H1 (cell line): ENCODE measurements around the gene RNF125. TPM values are rescaled to one million over a fixed set of nuclear protein-coding genes. Genes with fewer than 3 reads are reported as not detected.

Experiments
- CTCF ChIA-PET: fragments of 300-600 bp; sonication (Branson Sonifier 250); formaldehyde crosslinking; loops from one replicate; lab custom pipeline; 2021; ENCODE audit not compliant: partially characterized antibody; lab: Charles Lee
- POLR2A ChIA-PET: fragments of 300-600 bp; sonication (Branson Sonifier 250); formaldehyde crosslinking; loops from one replicate; lab custom pipeline; 2021; ENCODE audit warnings: inconsistent platforms; ENCODE audit not compliant: partially characterized antibody; lab: Charles Lee
- DNase-seq, 2 experiments: peaks; one replicate each; pipeline versions ENCODE4 v3.0.0 to v3.0.0-alpha.2; 2010 to 2022; ENCODE audit warnings: low spot score in 2 of 2, low read depth in 1 of 2, mixed read lengths in 1 of 2
- FAIRE-seq: peaks from 2 replicates; lab custom pipeline; 2011; peaks lifted over from hg19 to GRCh38; lab: Jason Lieb, UNC
- H2AFZ ChIP-seq: 2 replicates; pipeline ENCODE4 v1.8.1; 2012; ENCODE audit warnings: low read length, inconsistent platforms
- H2AK5ac ChIP-seq: 2 replicates; pipeline ENCODE4 v1.6.1; 2013; ENCODE audit warnings: low read depth, low read length
- H2BK120ac ChIP-seq: replicated peaks from 2 replicates; pipeline ENCODE3; 2013; ENCODE audit warnings: low read depth, low read length, inconsistent platforms
- H2BK12ac ChIP-seq: 2 replicates; pipeline ENCODE4 v1.6.1; 2013; ENCODE audit warnings: low read depth, low read length
- H2BK15ac ChIP-seq: 2 replicates; pipeline ENCODE4 v1.6.1; 2013; ENCODE audit warnings: low read length
- H2BK20ac ChIP-seq: 2 replicates; pipeline ENCODE4 v1.6.1; 2013; ENCODE audit warnings: low read length
- H2BK5ac ChIP-seq: 2 replicates; pipeline ENCODE4 v1.6.1; 2013; ENCODE audit warnings: low read depth, low read length
- H3K14ac ChIP-seq: 2 replicates; pipeline ENCODE4 v1.6.1; 2013; ENCODE audit warnings: inconsistent platforms; ENCODE audit not compliant: insufficient read length
- H3K18ac ChIP-seq: 2 replicates; pipeline ENCODE4 v1.6.1; 2013; ENCODE audit warnings: low read length; ENCODE audit errors: extremely low read depth
- H3K23ac ChIP-seq: 2 replicates; pipeline ENCODE4 v1.6.1; 2013; ENCODE audit warnings: inconsistent platforms; ENCODE audit not compliant: insufficient read length
- H3K23me2 ChIP-seq: 2 replicates; pipeline ENCODE4 v1.6.1; 2013; ENCODE audit warnings: low read depth, low read length
- H3K27ac ChIP-seq: 2 replicates; pipeline ENCODE4 v1.6.1; 2011; ENCODE audit warnings: low read depth, low read length, inconsistent platforms
- H3K27me3 ChIP-seq, 4 experiments: replicated peaks in 1 of 4; 1 replicate in 1 of 4; 2 replicates in 3 of 4; pipeline versions ENCODE4 v1.6.1 to v1.8.1; 2011 to 2013; ENCODE audit warnings: low read length in 3 of 4, mild to moderate bottlenecking in 3 of 4, inconsistent platforms in 2 of 4, mixed read lengths in 2 of 4, moderate library complexity in 1 of 4; ENCODE audit not compliant: control insufficient read depth in 3 of 4, insufficient read depth in 3 of 4; ENCODE audit errors: extremely low read depth in 1 of 4
- H3K36me3 ChIP-seq, 4 experiments: 2 replicates each; pipeline versions ENCODE4 v1.6.1 to v1.8.1; 2011 to 2013; ENCODE audit warnings: mild to moderate bottlenecking in 4 of 4, low read length in 3 of 4, moderate library complexity in 2 of 4, control low read depth in 1 of 4, inconsistent platforms in 1 of 4; ENCODE audit not compliant: insufficient read depth in 4 of 4, control insufficient read depth in 2 of 4
- H3K4ac ChIP-seq: replicated peaks from 2 replicates; pipeline ENCODE3; 2013; ENCODE audit warnings: low read length, low read depth, mixed read lengths, inconsistent platforms; ENCODE audit not compliant: insufficient read length
- H3K4me1 ChIP-seq, 4 experiments: replicated peaks in 1 of 4; 1 replicate in 1 of 4; 2 replicates in 3 of 4; pipeline versions ENCODE4 v1.6.1 to v1.8.1; 2011 to 2013; ENCODE audit warnings: low read length in 3 of 4, inconsistent platforms in 2 of 4, mixed read lengths in 1 of 4; ENCODE audit not compliant: insufficient read depth in 4 of 4, control insufficient read depth in 3 of 4
- H3K4me2 ChIP-seq, 2 experiments: 2 replicates each; pipeline versions ENCODE4 v1.6.1 to v1.8.1; 2011 to 2013; ENCODE audit warnings: low read depth in 2 of 2, low read length in 2 of 2, control low read depth in 1 of 2, inconsistent platforms in 1 of 2, mild to moderate bottlenecking in 1 of 2; ENCODE audit not compliant: insufficient read depth in 1 of 2
- H3K4me3 ChIP-seq, 4 experiments: fragments of 200-600, 300-600 bp in 1 of 4; sonication (generic), shearing (Covaris generic), sonication (Bioruptor Twin) in 1 of 4; 2 replicates each; pipeline versions ENCODE4 v1.5.1 to v1.8.1; 2011 to 2016; ENCODE audit warnings: low read length in 4 of 4, low read depth in 3 of 4, control low read depth in 2 of 4, inconsistent platforms in 2 of 4, mild to moderate bottlenecking in 2 of 4, mixed read lengths in 1 of 4, moderate library complexity in 1 of 4; ENCODE audit not compliant: insufficient read depth in 2 of 4; ENCODE audit errors: extremely low read depth in 1 of 4
- H3K56ac ChIP-seq: replicated peaks from 2 replicates; pipeline ENCODE3; 2013; ENCODE audit warnings: low read depth, mild to moderate bottlenecking, mixed read lengths, low read length, inconsistent platforms; ENCODE audit not compliant: insufficient read length
- H3K79me1 ChIP-seq: 2 replicates; pipeline ENCODE4 v1.6.1; 2013; ENCODE audit warnings: low read depth, low read length, control low read depth
- H3K79me2 ChIP-seq, 2 experiments: 2 replicates each; pipeline versions ENCODE4 v1.6.1 to v1.8.1; 2012 to 2013; ENCODE audit warnings: low read length in 2 of 2, mild to moderate bottlenecking in 2 of 2, inconsistent platforms in 1 of 2; ENCODE audit not compliant: insufficient read depth in 2 of 2, control insufficient read depth in 1 of 2
- H3K9ac ChIP-seq, 4 experiments: replicated peaks in 1 of 4; 1 replicate in 1 of 4; 2 replicates in 3 of 4; pipeline versions ENCODE4 v1.6.1 to v1.8.1; 2011 to 2013; ENCODE audit warnings: low read depth in 3 of 4, low read length in 3 of 4, control low read depth in 2 of 4, mild to moderate bottlenecking in 2 of 4, moderate library complexity in 2 of 4, inconsistent platforms in 1 of 4; ENCODE audit errors: extremely low read depth in 1 of 4
- H3K9me3 ChIP-seq, 2 experiments: 2 replicates each; pipeline versions ENCODE4 v1.6.1 to v1.8.1; 2012 to 2013; ENCODE audit warnings: mild to moderate bottlenecking in 2 of 2, moderate library complexity in 2 of 2, control low read depth in 1 of 2, inconsistent platforms in 1 of 2, low read depth in 1 of 2, low read length in 1 of 2, mixed read lengths in 1 of 2; ENCODE audit not compliant: insufficient read depth in 2 of 2
- H4K20me1 ChIP-seq, 2 experiments: replicated peaks in 1 of 2; 2 replicates each; pipeline versions ENCODE3 to v1.8.1; 2011 to 2013; ENCODE audit warnings: inconsistent platforms in 2 of 2, low read length in 2 of 2, mild to moderate bottlenecking in 1 of 2; ENCODE audit not compliant: insufficient read depth in 2 of 2, control insufficient read depth in 1 of 2
- H4K5ac ChIP-seq: 2 replicates; pipeline ENCODE4 v1.6.1; 2013; ENCODE audit warnings: low read length, low read depth, mixed read lengths, inconsistent platforms; ENCODE audit not compliant: insufficient read length
- H4K8ac ChIP-seq: 2 replicates; pipeline ENCODE4 v1.8.0; 2013; ENCODE audit warnings: mild to moderate bottlenecking, moderate library complexity, low read length, inconsistent platforms; ENCODE audit not compliant: insufficient read depth; ENCODE audit errors: extremely low read depth
- H4K91ac ChIP-seq: replicated peaks from 2 replicates; pipeline ENCODE3; 2013; ENCODE audit warnings: low read length, mixed read lengths, inconsistent platforms; ENCODE audit not compliant: insufficient read length
- HDAC6 ChIP-seq: IDR thresholded peaks from one replicate; pipeline ENCODE4 v1.7.1; 2012; ENCODE audit warnings: low read depth, mild to moderate bottlenecking, inconsistent platforms, low read length, moderate library complexity
- KDM4A ChIP-seq: IDR thresholded peaks from one replicate; pipeline ENCODE4 v1.7.1; 2012; ENCODE audit warnings: low read depth, mild to moderate bottlenecking, moderate library complexity, low read length, inconsistent platforms; ENCODE audit not compliant: severe bottlenecking
- SP4 ChIP-seq: IDR thresholded peaks from 2 replicates; pipeline ENCODE4 v1.6.1; 2012; ENCODE audit warnings: low read length, inconsistent platforms
- WGBS, 2 experiments: shearing (Covaris generic) in 1 of 2; methylation state at CpG; one replicate each; pipeline versions ENCODE4 v1.1.6 to v1.1.7; 2013 to 2015; ENCODE audit warnings: low lambda C conversion rate in 2 of 2, mixed read lengths in 2 of 2, inconsistent platforms in 1 of 2, low coverage in 1 of 2, missing lambda C conversion rate in 1 of 2; ENCODE audit not compliant: insufficient replicate concordance in 2 of 2, insufficient coverage in 1 of 2, insufficient read length in 1 of 2; ENCODE audit errors: extremely low coverage in 1 of 2, missing lambda C conversion rate in 1 of 2; 5-methylcytosine and 5-hydroxymethylcytosine counted together
- polyA plus RNA-seq, 7 experiments: library from polyadenylated mRNA; depleted of rRNA in 3 of 7; stranded (reverse) in 5 of 7; unstranded in 2 of 7; fragments of >200 nt in 5 of 7; fragments of 200-250 nt in 2 of 7; gene quantifications; 1 replicate in 5 of 7; 2 replicates in 1 of 7; 4 replicates in 1 of 7; pipeline versions ENCODE4 v1.2.1 to v1.2.3, GENCODE V29; 2011 to 2013; ENCODE audit warnings: missing spikeins in 2 of 7, mixed read lengths in 2 of 7
- total RNA-seq: library from RNA; stranded (reverse); fragmentation: NEBNext Ultra II Directional; extraction: Animal tissue kit (Norgen Biotek cat#: 25700); gene quantifications from 2 replicates; pipeline ENCODE4 v1.2.1, GENCODE V29; 2021

Gene RNF125
- total and polyA plus RNA-seq, 2 of the 8 experiments (the other 6 are each of a cell fraction or from before 2014, with no cell fraction given) = 14.3 to 15.2 TPM

- Histone ChIP-seq H3K27me3 (no peaks in the 10 kb centered on the region), H3K4me2 (no peak overlapping the region), H3K4me1 (no peaks in the 10 kb centered on the region; a peak in 1 of 7 replicates), H3K4ac (no peak overlapping the region), H3K4me3 (no peak overlapping the region), H3K23me2 (no peaks in the 10 kb centered on the region), H3K14ac (no peak overlapping the region), H3K9me3 (0 out of 4 replicates have a peak, but pooled peaks cover 0 to 2% of the 10 kb centered on the region in 2 experiments), H2BK20ac (no peak overlapping the region), H3K9ac (no peak overlapping the region), H3K18ac (no peak overlapping the region), H2BK15ac (peak overlapping the region; percentile 49; the same call in 1 of the 2 replicates), H2BK5ac (no peak overlapping the region), H4K5ac (no peak overlapping the region), H2AK5ac (no peak overlapping the region), H3K23ac (no peak overlapping the region), H4K20me1 (no peaks in the 10 kb centered on the region), H3K79me1 (no peaks in the 10 kb centered on the region), H3K56ac (no peak overlapping the region), H3K36me3 (no peaks in the 10 kb centered on the region), H3K79me2 (no peaks in the 10 kb centered on the region), H2AFZ (no peak overlapping the region), H4K91ac (no peak overlapping the region), H3K27ac (no peak overlapping the region), H2BK120ac (no peak overlapping the region), H4K8ac (no peak overlapping the region), H2BK12ac (no peak overlapping the region)
- ChIA-PET CTCF (interaction anchor here (0.6 to 2.4 kb wide), 4 partner anchors 12 to 56 kb away, joined by 3 to 7 read pairs (median 3); no protein-coding TSS in a partner anchor), POLR2A (interaction anchor here (0.6 to 1.1 kb wide), 3 partner anchors 8 to 546 kb away, joined by 3 to 4 read pairs (median 3); no protein-coding TSS in a partner anchor)
- DNase-seq (no peak), FAIRE-seq (no peak)
- 90% methylated on average over 6 of the region's 8 CpGs; no CpG with 5 or more reads in 1 of the 2 experiments for WGBS, 2 experiments
- TF ChIP-seq HDAC6 (no peak), SP4 (no peak), KDM4A (no peak)
These were observed 65.2 kb downstream of the RNF125 start for GRCh38 chr18:32083781-32084180.
